ENCODE measurements around the gene PGS1.

PGS1 gene

DNA sequence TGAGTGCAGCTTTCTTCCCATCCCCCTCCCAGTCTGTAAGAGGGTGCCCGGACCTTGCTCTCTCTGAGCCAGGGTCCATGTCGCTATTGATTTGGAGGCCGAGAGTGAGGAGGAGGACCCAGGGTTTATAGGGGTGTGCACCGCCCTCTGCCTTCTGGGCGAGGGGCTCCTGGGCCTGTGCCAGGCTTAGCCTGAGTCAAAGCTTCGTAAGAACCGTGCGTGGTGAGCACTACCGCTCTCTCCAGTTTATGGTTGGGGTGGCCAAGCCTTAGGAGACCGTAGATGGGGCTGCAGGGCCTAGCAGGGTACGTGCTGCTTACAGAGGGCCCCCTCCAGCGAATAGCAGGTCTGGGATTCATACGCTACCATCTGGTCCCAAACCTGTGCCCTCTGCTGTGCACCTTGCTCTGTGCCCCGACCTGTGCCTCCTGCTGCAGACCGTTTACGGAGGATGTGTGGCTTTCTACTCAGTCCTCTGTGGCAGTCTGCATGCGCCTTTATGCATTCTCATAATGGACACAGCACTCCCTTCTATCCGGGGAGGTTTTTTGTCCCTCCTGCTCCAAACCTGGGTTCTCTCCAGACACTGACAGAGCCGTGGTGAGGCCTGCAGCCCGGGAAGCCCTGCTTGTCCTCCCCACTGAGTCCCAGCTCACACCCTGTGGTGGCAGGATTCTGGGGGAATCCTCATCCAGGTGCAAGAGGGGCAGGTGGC, 54.7 kb downstream of the PGS1 start:
- DNase-seq: no peak
- H3K27me3 ChIP-seq (replicated peaks; ENCODE audit: control insufficient read depth, insufficient read depth, low read length, poor library complexity, severe bottlenecking): no peaks in the 10 kb centered on the region

GRCh38 chr17:78433780-78434335, 55.4 kb downstream of the PGS1 start:
- Histone ChIP-seq H3K9me3 (ENCODE audit: control insufficient read depth, low read length) (no peaks in the 10 kb centered on the region), H3K36me3 (ENCODE audit: control insufficient read depth, insufficient read depth, low read length) (peaks cover 3% of the 10 kb centered on the region), H3K27me3 (replicated peaks; ENCODE audit: control insufficient read depth, insufficient read depth, low read length, poor library complexity, severe bottlenecking) (no peaks in the 10 kb centered on the region), H3K4me3 (ENCODE audit: insufficient read depth, low read depth, low read length, poor library complexity, severe bottlenecking) (no peak overlapping the region), H3K4me1 (ENCODE audit: control insufficient read depth, insufficient read depth, low read length, poor library complexity, severe bottlenecking) (no peaks in the 10 kb centered on the region), H3K27ac (ENCODE audit: insufficient read depth, low read length, poor library complexity, severe bottlenecking) (no peak overlapping the region)
- DNase-seq: no peak

More for the DNA sequence above, 54.7 kb downstream of the PGS1 start:
- H3K27ac ChIP-seq (ENCODE audit: insufficient read depth, low read length, poor library complexity, severe bottlenecking): no peak overlapping the region
- no peaks in the 10 kb centered on the region for H3K4me1 ChIP-seq (ENCODE audit: control insufficient read depth, insufficient read depth, low read length, poor library complexity, severe bottlenecking)
- H3K36me3 ChIP-seq (ENCODE audit: control insufficient read depth, insufficient read depth, low read length): peaks cover 10% of the 10 kb centered on the region
- H3K9me3 ChIP-seq (ENCODE audit: control insufficient read depth, low read length): no peaks in the 10 kb centered on the region
- no peak overlapping the region for H3K4me3 ChIP-seq (ENCODE audit: insufficient read depth, low read depth, low read length, poor library complexity, severe bottlenecking)

- Histone ChIP-seq H3K27me3 (replicated peaks; ENCODE audit: control insufficient read depth, insufficient read depth, low read length, poor library complexity, severe bottlenecking) (no peaks in the 10 kb centered on the region), H3K27ac (ENCODE audit: insufficient read depth, low read length, poor library complexity, severe bottlenecking) (no peak overlapping the region), H3K9me3 (ENCODE audit: control insufficient read depth, low read length) (no peaks in the 10 kb centered on the region), H3K4me1 (ENCODE audit: control insufficient read depth, insufficient read depth, low read length, poor library complexity, severe bottlenecking) (no peaks in the 10 kb centered on the region), H3K4me3 (ENCODE audit: insufficient read depth, low read depth, low read length, poor library complexity, severe bottlenecking) (no peak overlapping the region), H3K36me3 (ENCODE audit: control insufficient read depth, insufficient read depth, low read length) (no peaks in the 10 kb centered on the region)
- no peak for DNase-seq
Observed at GRCh38 chr17:78434455-78435329, 56.2 kb downstream of the PGS1 start.

DNA sequence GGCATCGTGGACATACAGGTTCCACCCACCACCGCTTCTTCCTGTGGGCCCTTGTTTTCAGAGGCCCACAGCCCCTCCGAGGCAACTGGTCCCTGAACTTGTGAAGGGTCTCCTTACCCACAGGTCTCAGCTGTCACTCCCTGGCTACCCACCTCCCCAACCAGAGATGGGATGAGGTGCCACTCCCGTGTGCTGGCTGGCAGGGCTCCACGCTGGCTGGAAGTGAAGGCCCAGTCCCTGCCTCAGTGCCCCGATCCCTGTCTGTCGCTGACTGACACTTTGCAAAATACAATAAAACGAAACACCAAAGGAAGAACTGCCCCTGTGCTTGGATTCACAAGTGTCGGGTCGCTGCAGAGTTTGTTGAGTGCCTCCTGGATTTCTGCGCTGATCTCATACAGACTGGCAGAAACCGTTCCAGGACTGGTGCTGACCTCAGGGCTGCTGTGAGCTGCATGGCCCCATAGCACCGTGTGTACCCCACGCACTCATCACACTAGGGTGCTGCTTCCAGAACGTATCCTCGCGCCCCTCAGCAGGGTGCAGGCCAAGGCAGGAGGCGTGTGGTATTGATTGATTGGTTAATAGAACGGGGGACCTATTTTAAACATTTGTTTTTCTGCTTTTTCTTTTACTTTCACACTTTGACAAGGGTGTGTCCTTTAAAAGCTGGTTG, 57.0 kb downstream of the PGS1 start:
- H3K9me3 ChIP-seq (ENCODE audit: control insufficient read depth, low read length): no peaks in the 10 kb centered on the region
- DNase-seq: no peak
- no peaks in the 10 kb centered on the region for H3K4me1 ChIP-seq (ENCODE audit: control insufficient read depth, insufficient read depth, low read length, poor library complexity, severe bottlenecking)
- no peak overlapping the region for H3K4me3 ChIP-seq (ENCODE audit: insufficient read depth, low read depth, low read length, poor library complexity, severe bottlenecking)
- no peak overlapping the region for H3K27ac ChIP-seq (ENCODE audit: insufficient read depth, low read length, poor library complexity, severe bottlenecking)
- H3K27me3 ChIP-seq (replicated peaks; ENCODE audit: control insufficient read depth, insufficient read depth, low read length, poor library complexity, severe bottlenecking): no peaks in the 10 kb centered on the region
- no peaks in the 10 kb centered on the region for H3K36me3 ChIP-seq (ENCODE audit: control insufficient read depth, insufficient read depth, low read length)

- H3K9me3 ChIP-seq (ENCODE audit: control insufficient read depth, low read length): no peaks in the 10 kb centered on the region
- H3K36me3 ChIP-seq (ENCODE audit: control insufficient read depth, insufficient read depth, low read length): no peaks in the 10 kb centered on the region
- H3K27ac ChIP-seq (ENCODE audit: insufficient read depth, low read length, poor library complexity, severe bottlenecking): no peak overlapping the region
- no peak overlapping the region for H3K4me3 ChIP-seq (ENCODE audit: insufficient read depth, low read depth, low read length, poor library complexity, severe bottlenecking)
- DNase-seq: no peak
- no peaks in the 10 kb centered on the region for H3K4me1 ChIP-seq (ENCODE audit: control insufficient read depth, insufficient read depth, low read length, poor library complexity, severe bottlenecking)
- H3K27me3 ChIP-seq (replicated peaks; ENCODE audit: control insufficient read depth, insufficient read depth, low read length, poor library complexity, severe bottlenecking): no peaks in the 10 kb centered on the region
Observed at GRCh38 chr17:78437508-78438169, 59.2 kb downstream of the PGS1 start.

- no peaks in the 10 kb centered on the region for H3K27me3 ChIP-seq (replicated peaks; ENCODE audit: control insufficient read depth, insufficient read depth, low read length, poor library complexity, severe bottlenecking)
- no peaks in the 10 kb centered on the region for H3K4me1 ChIP-seq (ENCODE audit: control insufficient read depth, insufficient read depth, low read length, poor library complexity, severe bottlenecking)
- H3K36me3 ChIP-seq (ENCODE audit: control insufficient read depth, insufficient read depth, low read length): no peaks in the 10 kb centered on the region
- no peak overlapping the region for H3K4me3 ChIP-seq (ENCODE audit: insufficient read depth, low read depth, low read length, poor library complexity, severe bottlenecking)
- no peaks in the 10 kb centered on the region for H3K9me3 ChIP-seq (ENCODE audit: control insufficient read depth, low read length)
- DNase-seq: no peak
- no peak overlapping the region for H3K27ac ChIP-seq (ENCODE audit: insufficient read depth, low read length, poor library complexity, severe bottlenecking)
Observed at GRCh38 chr17:78438271-78438691, 59.8 kb downstream of the PGS1 start.

- H3K4me3 ChIP-seq (ENCODE audit: insufficient read depth, low read depth, low read length, poor library complexity, severe bottlenecking): no peak overlapping the region
- no peak overlapping the region for H3K27ac ChIP-seq (ENCODE audit: insufficient read depth, low read length, poor library complexity, severe bottlenecking)
- no peaks in the 10 kb centered on the region for H3K4me1 ChIP-seq (ENCODE audit: control insufficient read depth, insufficient read depth, low read length, poor library complexity, severe bottlenecking)
- DNase-seq: no peak
- no peaks in the 10 kb centered on the region for H3K9me3 ChIP-seq (ENCODE audit: control insufficient read depth, low read length)
- no peaks in the 10 kb centered on the region for H3K27me3 ChIP-seq (replicated peaks; ENCODE audit: control insufficient read depth, insufficient read depth, low read length, poor library complexity, severe bottlenecking)
- H3K36me3 ChIP-seq (ENCODE audit: control insufficient read depth, insufficient read depth, low read length): no peaks in the 10 kb centered on the region
Observed at GRCh38 chr17:78438694-78439325, 60.4 kb downstream of the PGS1 start.

DNA sequence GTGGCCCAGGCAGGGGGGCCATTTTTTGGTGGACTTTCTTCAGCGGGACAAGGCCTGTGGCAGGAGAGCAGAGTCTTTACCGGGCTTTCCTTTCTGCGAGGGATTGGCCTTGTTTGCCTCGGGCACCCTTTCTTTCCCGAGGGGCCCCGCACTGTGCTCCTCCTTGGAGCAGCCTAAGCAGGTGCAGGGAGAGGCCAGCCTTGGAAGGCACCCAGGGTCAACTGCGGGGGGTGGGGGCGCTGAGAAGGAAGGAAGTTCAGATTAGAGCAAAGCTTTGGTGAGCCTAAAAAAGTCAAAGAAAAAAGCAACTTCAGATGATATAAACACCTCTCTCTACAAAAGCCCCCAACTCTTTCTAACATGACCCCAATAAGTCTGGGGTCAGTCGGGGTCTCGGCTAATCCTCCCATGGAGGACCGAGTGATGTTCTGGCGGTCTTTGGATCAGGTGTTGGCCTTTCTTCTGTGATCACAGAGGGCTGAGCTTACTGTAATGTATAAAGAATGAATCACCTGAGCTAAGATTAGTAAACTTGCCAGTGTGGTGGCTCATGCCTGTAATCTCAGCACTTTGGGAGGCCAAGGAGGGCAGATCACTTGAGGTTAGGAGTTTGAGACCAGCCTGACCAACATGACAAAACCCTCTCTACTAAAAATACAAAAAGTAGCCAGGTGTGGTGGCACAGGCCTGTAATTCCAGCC, 63.0 kb downstream of the PGS1 start:
- no peaks in the 10 kb centered on the region for H3K36me3 ChIP-seq (ENCODE audit: control insufficient read depth, insufficient read depth, low read length)
- no peak for DNase-seq
- H3K4me3 ChIP-seq (ENCODE audit: insufficient read depth, low read depth, low read length, poor library complexity, severe bottlenecking): no peak overlapping the region
- no peaks in the 10 kb centered on the region for H3K4me1 ChIP-seq (ENCODE audit: control insufficient read depth, insufficient read depth, low read length, poor library complexity, severe bottlenecking)
- no peak overlapping the region for H3K27ac ChIP-seq (ENCODE audit: insufficient read depth, low read length, poor library complexity, severe bottlenecking)
- no peaks in the 10 kb centered on the region for H3K9me3 ChIP-seq (ENCODE audit: control insufficient read depth, low read length)
- H3K27me3 ChIP-seq (replicated peaks; ENCODE audit: control insufficient read depth, insufficient read depth, low read length, poor library complexity, severe bottlenecking): no peaks in the 10 kb centered on the region
